K562 (cell line): Measurements from ENCODE around the gene GUF1. TPM values are rescaled to one million over a fixed set of nuclear protein-coding genes. Genes with fewer than 3 reads are reported as not detected.

Source experiments
- ATF6 ChIP-seq: sonication (generic); formaldehyde crosslinking; IDR thresholded peaks from 2 replicates; pipeline ENCODE4 v1.4.0; 2020; ENCODE audit warnings: mild to moderate bottlenecking, missing genetic modification reagents
- BMI1 ChIP-seq: fragments of 150-350 bp; IDR thresholded peaks from 2 replicates; pipeline ENCODE4 v1.6.1; 2014; ENCODE audit warnings: low read length
- DACH1 ChIP-seq: fragments of 450-650 bp; IDR thresholded peaks from 2 replicates; pipeline ENCODE4 v1.6.1; 2018; ENCODE audit not compliant: partially characterized antibody
- DIDO1 ChIP-seq: fragments of 450-650 bp; IDR thresholded peaks from 2 replicates; pipeline ENCODE4 v1.6.1; 2016; ENCODE audit warnings: low read depth, missing biosample characterization, missing genetic modification characterization
- ELF1 ChIP-seq: fragments of 200-800 bp; sonication (Bioruptor generic); IDR thresholded peaks from 2 replicates; pipeline ENCODE4 v1.6.1; 2016; ENCODE audit warnings: missing genetic modification characterization, missing compliant biosample characterization
- FOXJ3 ChIP-seq: sonication (generic); formaldehyde crosslinking; IDR thresholded peaks from 2 replicates; pipeline ENCODE4 v1.4.0; 2020; ENCODE audit warnings: mild to moderate bottlenecking, missing genetic modification reagents
- HMG20B ChIP-seq: fragments of 250-450 bp; sonication (Bioruptor Pico); IDR thresholded peaks from 2 replicates; pipeline ENCODE4 v1.5.0; 2021; ENCODE audit warnings: mild to moderate bottlenecking
- MAFG ChIP-seq: fragments of 450-650 bp; conservative IDR thresholded peaks from 2 replicates; pipeline ENCODE4 v1.6.1; 2016; ENCODE audit warnings: missing genetic modification characterization, missing compliant biosample characterization
- MAX ChIP-seq: sonication (generic); formaldehyde crosslinking; IDR thresholded peaks from 2 replicates; pipeline ENCODE4 v1.9.0; 2022; ENCODE audit warnings: mild to moderate bottlenecking, missing genetic modification reagents
- MYNN ChIP-seq, 2 experiments: sonication (generic); formaldehyde crosslinking in 1 of 2; IDR thresholded peaks; 2 replicates each; pipeline versions ENCODE4 v1.5.0 to v1.6.1; 2016 to 2020; ENCODE audit warnings: antibody characterized with exemption in 1 of 2, missing genetic modification reagents in 1 of 2
- NRF1 ChIP-seq, 2 experiments: fragments of 450-650 bp; IDR thresholded peaks in 1 of 2; conservative IDR thresholded peaks in 1 of 2; 2 replicates each; pipeline ENCODE4 v1.6.1; 2014; ENCODE audit warnings: mild to moderate bottlenecking in 2 of 2
- PHF8 ChIP-seq: fragments of 200-600 bp; sonication (generic); IDR thresholded peaks from 2 replicates; pipeline ENCODE4 v1.6.1; 2012; ENCODE audit warnings: mixed run types, mild to moderate bottlenecking, inconsistent platforms, low read length, moderate library complexity, borderline replicate concordance
- RBM39 ChIP-seq: fragments of 200-400 bp; formaldehyde crosslinking; optimal IDR thresholded peaks from 2 replicates; pipeline ENCODE3; 2018; ENCODE audit warnings: low read depth, low read length
- RERE ChIP-seq: sonication (generic); formaldehyde crosslinking; IDR thresholded peaks from 2 replicates; pipeline ENCODE4 v1.8.0; 2023; ENCODE audit warnings: missing genetic modification reagents, mild to moderate bottlenecking, borderline replicate concordance
- SIN3A ChIP-seq, 2 experiments: fragments of 150-350 bp in 1 of 2; IDR thresholded peaks; 2 replicates each; pipeline ENCODE4 v1.6.1; 2011 to 2016; ENCODE audit warnings: borderline replicate concordance in 2 of 2, low read depth in 2 of 2, low read length in 2 of 2, mild to moderate bottlenecking in 2 of 2, moderate library complexity in 2 of 2; ENCODE audit not compliant: control insufficient read depth in 1 of 2
- SMAD1 ChIP-seq: fragments of 150-350 bp; IDR thresholded peaks from 2 replicates; pipeline ENCODE4 v1.6.1; 2014; ENCODE audit warnings: low read length, low read depth; ENCODE audit not compliant: partially characterized antibody
- SREBF1 ChIP-seq: fragments of 150-350 bp; IDR thresholded peaks from 2 replicates; pipeline ENCODE4 v1.6.1; 2014; ENCODE audit warnings: antibody characterized with exemption, low read depth, low read length, borderline replicate concordance
- SUPT5H ChIP-seq: fragments of 450-650 bp; IDR thresholded peaks from 2 replicates; pipeline ENCODE4 v1.6.1; 2016
- ZNF184 ChIP-seq: sonication (generic); formaldehyde crosslinking; IDR thresholded peaks from 2 replicates; pipeline ENCODE4 v1.5.0; 2020; ENCODE audit warnings: missing genetic modification reagents
- ZNF41 ChIP-seq: fragments of 250-450 bp; sonication (Bioruptor Pico); conservative IDR thresholded peaks from 2 replicates; pipeline ENCODE4 v1.4.0; 2020; ENCODE audit warnings: mild to moderate bottlenecking
- ZNF436 ChIP-seq: fragments of 250-450, 450-650 bp; sonication (Bioruptor Pico); formaldehyde crosslinking; IDR thresholded peaks from 2 replicates; pipeline ENCODE4 v1.7.0; 2020; ENCODE audit warnings: mild to moderate bottlenecking
- polyA plus RNA-seq, 8 experiments: library from polyadenylated mRNA; depleted of rRNA in 4 of 8; stranded (reverse) in 5 of 8; unstranded in 3 of 8; fragments of >200 nt; fragmentation: Nextera tagmentation in 2 of 8; fragmentation: Illumina TruSeq in 1 of 8; extraction: Ambion mirVana in 2 of 8; extraction: Trizol in 1 of 8; gene quantifications; 2 replicates each; pipeline versions ENCODE4 v1.2.1 to v1.2.3, GENCODE V29; 2011 to 2014; ENCODE audit warnings: inconsistent platforms in 1 of 8, missing spikeins in 1 of 8
- total RNA-seq, 7 experiments: library from RNA; depleted of rRNA in 6 of 7; stranded (reverse); fragments of >200 nt in 6 of 7; fragmentation: Illumina TruSeq in 2 of 7; extraction: Trizol in 2 of 7; gene quantifications; 2 replicates each; pipeline versions ENCODE4 v1.2.1 to v1.2.3, GENCODE V29; 2011 to 2021; ENCODE audit warnings: low replicate concordance in 1 of 7

Gene GUF1
- total and polyA plus RNA-seq, 9 of the 15 experiments (the other 6 are each of a cell fraction or from before 2014, with no cell fraction given): 8.1 to 47.5 (median 25.0) TPM

GRCh38 chr4:44726038-44726871, 48.0 kb downstream of the GUF1 start, which contains the start of gene GNPDA2 (continued):
- TF ChIP-seq SIN3A (IDR thresholded peaks at IDR 0.05; ENCODE audit: borderline replicate concordance in 2 of 2, control insufficient read depth in 1 of 2, low read depth in 2 of 2, low read length in 2 of 2) (no peak), BMI1 (no peak), HMG20B (CRISPR knock-in tag) (no peak), NRF1 (conservative IDR thresholded peaks at IDR 0.05 in 1 of 2, IDR thresholded peaks at IDR 0.05 in 1 of 2) (peak; percentile 98 to 99), SREBF1 (no peak), DACH1 (peak; percentile 33), RERE (CRISPR knock-in tag) (no peak), MYNN (IDR thresholded peaks at IDR 0.05) (no peak), MYNN (CRISPR knock-in tag; IDR thresholded peaks at IDR 0.05) (no peak), RBM39 (no peak), ZNF436 (no peak), MAFG (tag) (no peak), SUPT5H (peak; percentile 78), ATF6 (CRISPR knock-in tag) (no peak), ELF1 (tag) (peak; percentile 58; the same call in 1 of the 2 replicates), PHF8 (peak; percentile 74), FOXJ3 (CRISPR knock-in tag) (no peak), ZNF41 (no peak), SMAD1 (peak; percentile 53), MAX (peak; percentile 53), ZNF184 (CRISPR knock-in tag) (no peak), DIDO1 (tag) (no peak)
